Heart right ventricle (tissue), 16 donors: Measurements from ENCODE around the gene COL5A1. TPM values are rescaled to one million over a fixed set of nuclear protein-coding genes. Genes with fewer than 3 reads are reported as not detected.

ENCODE experiments used
- ATAC-seq, 8 donors: fragments of 200-7000 bp; cut with Tn5 transposase; one replicate each; pipeline ENCODE4 v1.9.1; 2020; ENCODE audit warnings: mild to moderate bottlenecking in 8 of 8, moderate library complexity in 8 of 8, moderate number of reproducible peaks in 1 of 8
- DNase-seq, 2 donors: peaks; one replicate each; pipeline ENCODE4 v3.0.0-alpha.2; 2020
- H3K27ac ChIP-seq, 10 donors: fragments of 200-600 bp; sonication (generic) in 2 of 10; one replicate each; pipeline versions ENCODE4 v1.5.0 to v1.8.0; 2020 to 2022; ENCODE audit warnings: mild to moderate bottlenecking in 3 of 10
- H3K27me3 ChIP-seq, 7 donors: fragments of 200-600 bp; one replicate each; pipeline ENCODE4 v1.8.0; 2021 to 2022; ENCODE audit warnings: mild to moderate bottlenecking in 2 of 7
- H3K36me3 ChIP-seq, 9 donors: fragments of 200-600 bp; sonication (generic) in 1 of 9; one replicate each; pipeline versions ENCODE4 v1.5.0 to v1.8.0; 2020 to 2022; ENCODE audit warnings: mild to moderate bottlenecking in 2 of 9
- H3K4me1 ChIP-seq, 9 donors: fragments of 200-600 bp; sonication (generic) in 1 of 9; one replicate each; pipeline versions ENCODE4 v1.5.0 to v1.8.0; 2020 to 2022; ENCODE audit warnings: mild to moderate bottlenecking in 4 of 9
- H3K4me3 ChIP-seq, 10 donors: fragments of 200-600 bp; sonication (generic) in 2 of 10; one replicate each; pipeline versions ENCODE4 v1.5.0 to v1.8.0; 2020 to 2022; ENCODE audit warnings: mild to moderate bottlenecking in 7 of 10, moderate library complexity in 2 of 10
- H3K9me3 ChIP-seq, 11 donors: fragments of 200-600 bp in 10 of 11; sonication (generic) in 2 of 11; one replicate each; pipeline versions ENCODE4 v1.5.0 to v1.8.0; 2013 to 2022; ENCODE audit warnings: mild to moderate bottlenecking in 2 of 11, control low read depth in 1 of 11, moderate library complexity in 1 of 11
- CTCF ChIP-seq, 9 donors: fragments of 200-600 bp; sonication (generic) in 2 of 9; IDR thresholded peaks; one replicate each; pipeline versions ENCODE4 v1.5.0 to v1.8.0; 2021 to 2022; ENCODE audit warnings: antibody characterized with exemption in 9 of 9, mild to moderate bottlenecking in 5 of 9, moderate library complexity in 1 of 9
- WGBS, 2 donors: extraction: QIAGEN DNeasy Blood & Tissue Kit; methylation state at CpG; one replicate each; pipeline ENCODE4 v1.1.7; 2013; ENCODE audit warnings: inconsistent platforms in 1 of 2; 5-methylcytosine and 5-hydroxymethylcytosine counted together
- intact Hi-C, 10 donors: fragments of 100-400 bp; cut with DNase I; formaldehyde crosslinking; loops; one replicate each; pipeline versions ENCODE4 v1.11.1 to v1.14.2; 2022
- polyA plus RNA-seq, 2 donors: library from polyadenylated mRNA; stranded (reverse); fragments of 200-250 nt; gene quantifications; one replicate each; pipeline ENCODE4 v1.2.3, GENCODE V29; 2013
- total RNA-seq, 10 donors: library from RNA; stranded (reverse); fragmentation: NEBNext Ultra II Directional in 3 of 10; extraction: Animal tissue kit (Norgen Biotek cat#: 25700) in 3 of 10; gene quantifications; one replicate each; pipeline versions ENCODE4 v1.2.1 to v1.2.4, GENCODE V29; 2021 to 2023
- donor health status: Arrhythmogenic right ventricular cardiomyopathy.
- donor health status: ischemic (EF 13 %, LVEDD 7.1; RV severe dilation, severe dysfunction).
- donor health status: healthy with polysubstance abuse.
- donor health status: DM: no; HTN: yes; CAD: no.
- donor health status: DM: no; HTN: no; CAD: no.
- donor health status: ischemic (EF 25% LVEDD 6.9; RV normal size, moderate dysfunction).
- donor health status: ischemic (EF 25% LVEDD 5.7; RV mildly dilated, moderate dysfunction).
- donor health status: healthy.
- donor health status: DM: yes; HTN: yes; CAD: no.
- donor health status: Ischemic cardiomyopathy.
- donor health status: ischemic (EF 35%, LVEDD 5.7; RV mildly dilated, moderate dysfunction).
- donor health status: nonischemic (EF 11% LVEDD 7.7; RV severe dilation, severe dysfunction).
- donor health status: DM: yes; HTN: yes; CAD: no.
- donor health status: PGD.
- donor health status: ischemic (EF 29% LVEDD 5.4; RV normal size, mild dysfunction).
- donor health status: nonischemic (EF 23%, LVEDD 6.1; RV moderate dilation, normal function).

COL5A1 gene
- total and polyA plus RNA-seq, 12 donors, result 8.1 to 60.0 (median 13.3) TPM

DNA sequence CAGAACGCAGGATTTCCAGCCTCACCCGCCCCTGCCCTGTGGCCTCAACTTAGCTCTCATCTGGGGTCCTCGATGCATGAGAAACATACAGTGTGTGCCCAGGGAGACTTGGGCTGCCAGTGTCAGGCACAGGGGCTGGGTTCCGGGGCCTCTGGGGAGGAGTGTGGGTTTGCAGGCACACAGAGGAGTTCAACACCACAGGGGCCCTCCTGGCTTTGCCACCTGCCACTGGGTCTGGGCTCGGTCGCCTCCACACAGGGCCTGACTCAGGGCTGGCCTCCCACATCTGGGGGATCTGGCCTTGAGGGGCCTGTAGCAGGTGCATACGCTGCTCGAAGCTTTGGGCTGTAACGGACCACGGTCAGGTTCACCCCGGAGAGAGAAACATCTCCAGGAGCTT, 111.6 kb downstream of the COL5A1 start:
- H3K4me1 ChIP-seq, result no peaks in the 10 kb centered on the region
- no peaks in the 10 kb centered on the region for H3K27me3 ChIP-seq
- no peak for DNase-seq
- H3K9me3 ChIP-seq, result no peaks in the 10 kb centered on the region
- intact Hi-C loops, result no loop called here
- H3K27ac ChIP-seq, result no peak overlapping the region
- ATAC-seq, result no peak
- no peak overlapping the region for H3K4me3 ChIP-seq
- TF ChIP-seq CTCF (IDR thresholded peaks at IDR 0.05), result no peak
- peaks cover 0 to 70% (median 0%) of the 10 kb centered on the region in 9 donors for H3K36me3 ChIP-seq
- 96 to 97% methylated on average over 11 of the region's 11 CpGs for WGBS, 2 donors

- ATAC-seq (no peak), DNase-seq (no peak)
- Histone ChIP-seq H3K27me3 (no peaks in the 10 kb centered on the region), H3K36me3 (peaks cover 0 to 59% (median 0%) of the 10 kb centered on the region in 9 donors), H3K4me1 (no peaks in the 10 kb centered on the region), H3K27ac (no peak overlapping the region), H3K9me3 (no peaks in the 10 kb centered on the region), H3K4me3 (no peak overlapping the region)
- TF ChIP-seq CTCF (IDR thresholded peaks at IDR 0.05), result no peak
- intact Hi-C loops, result no loop called here
- 93 to 94% methylated on average over 14 of the region's 14 CpGs for WGBS, 2 donors
Measured at GRCh38 chr9:134755221-134755907, 113.8 kb downstream of the COL5A1 start.

DNA sequence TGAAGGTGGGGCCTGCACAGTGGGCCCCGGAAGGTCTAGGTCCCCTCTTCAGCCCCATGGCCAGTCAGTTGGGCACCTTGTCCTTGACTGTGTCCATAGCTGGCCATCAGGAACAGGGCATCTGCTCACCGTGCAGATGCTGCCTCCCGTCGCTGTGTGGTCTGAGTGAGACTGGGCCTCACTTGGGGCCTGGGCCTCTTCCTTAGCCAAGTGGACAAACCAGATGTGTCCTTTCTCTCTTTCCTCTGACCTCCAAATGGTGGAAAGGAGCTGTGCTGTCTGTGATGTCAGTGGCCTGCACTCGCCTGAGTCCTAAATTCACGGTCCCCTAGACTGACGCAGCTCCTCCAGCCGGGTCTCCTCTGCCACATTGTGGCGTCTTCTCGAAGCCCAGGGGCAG, 114.5 kb downstream of the COL5A1 start:
- ATAC-seq, result no peak
- H3K9me3 ChIP-seq, result no peaks in the 10 kb centered on the region
- intact Hi-C loops, result no loop called here
- no peak for TF ChIP-seq CTCF (IDR thresholded peaks at IDR 0.05)
- no peak for DNase-seq
- H3K4me3 ChIP-seq, result no peak overlapping the region
- no peak overlapping the region for H3K27ac ChIP-seq
- WGBS, 2 donors, result 92 to 93% methylated on average over 10 of the region's 10 CpGs
- H3K27me3 ChIP-seq, result no peaks in the 10 kb centered on the region
- H3K4me1 ChIP-seq, result no peaks in the 10 kb centered on the region
- H3K36me3 ChIP-seq, result peaks cover 0 to 63% (median 0%) of the 10 kb centered on the region in 9 donors

DNA sequence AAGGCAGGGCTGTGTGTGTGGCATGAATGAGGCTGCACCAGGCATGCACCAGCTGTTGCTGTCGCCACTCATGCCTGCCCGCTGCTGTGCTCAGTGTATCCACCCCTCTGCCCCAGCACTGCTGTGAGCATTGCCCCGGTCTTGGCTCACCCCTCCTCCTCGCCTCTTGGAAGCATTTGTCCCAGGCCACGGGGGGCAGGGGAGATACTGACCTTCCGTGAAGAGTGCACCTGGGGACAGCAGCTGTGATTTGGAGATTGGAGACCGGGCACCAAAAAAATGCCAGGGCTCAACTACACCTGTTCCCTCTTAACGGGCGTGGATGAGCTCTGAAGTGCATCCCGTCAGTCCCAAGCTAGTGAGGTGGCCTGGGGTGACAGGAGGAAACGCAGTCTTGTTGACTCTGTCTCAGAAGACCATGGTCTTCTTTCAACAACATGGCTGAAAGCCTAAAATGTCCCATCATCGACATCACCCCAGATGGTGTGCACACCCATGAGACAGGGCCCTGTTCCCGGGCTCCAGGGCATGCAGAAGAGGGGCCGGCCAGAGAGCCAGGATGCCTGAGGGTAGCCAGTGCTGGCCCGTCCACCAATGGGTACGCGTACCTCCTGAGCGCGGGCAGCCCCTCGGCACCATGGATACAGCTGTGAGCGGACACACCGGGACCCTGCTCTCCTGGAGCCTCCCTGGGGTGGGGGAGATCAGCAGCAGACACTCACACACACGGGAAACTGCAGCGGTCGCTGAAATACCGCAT, 115.8 kb downstream of the COL5A1 start:
- no peak for TF ChIP-seq CTCF (IDR thresholded peaks at IDR 0.05)
- DNase-seq, result no peak
- Histone ChIP-seq H3K9me3 (no peaks in the 10 kb centered on the region), H3K4me3 (no peak overlapping the region), H3K4me1 (no peaks in the 10 kb centered on the region), H3K27ac (no peak overlapping the region), H3K27me3 (no peaks in the 10 kb centered on the region), H3K36me3 (peaks cover 0 to 66% (median 4%) of the 10 kb centered on the region in 9 donors)
- intact Hi-C loops, result no loop called here
- no peak for ATAC-seq
- WGBS, 2 donors, result 91 to 93% methylated on average over 26 of the region's 26 CpGs
